Kidney capillary endothelial cell (primary cell): ENCODE results near the gene PPP1R15A.
"Not testable (repeated sequence)": the region's sequence is repeated elsewhere in the genome, so short reads cannot be mapped to it uniquely, and the experiment has no call there.

Experiments
- DNase-seq: peaks from one replicate; pipeline ENCODE4 v3.0.0-alpha.2; 2018; ENCODE audit warnings: low spot score

Gene PPP1R15A

GRCh38 chr19:48915757-48916156, 43.5 kb downstream of the PPP1R15A start:
- DNase-seq = no peak

- DNase-seq = no peak
Measured at GRCh38 chr19:48918071-48918470, 45.9 kb downstream of the PPP1R15A start.

GRCh38 chr19:48918801-48919247, 46.6 kb downstream of the PPP1R15A start:
- no peak for DNase-seq

GRCh38 chr19:48919271-48919670, 47.0 kb downstream of the PPP1R15A start:
- not testable (repeated sequence) for DNase-seq

GRCh38 chr19:48920949-48921348, 48.7 kb downstream of the PPP1R15A start:
- DNase-seq = no peak

GRCh38 chr19:48921721-48922500, 49.7 kb downstream of the PPP1R15A start:
- no peak for DNase-seq

GRCh38 chr19:48922548-48923490, 50.6 kb downstream of the PPP1R15A start:
- DNase-seq = no peak

- DNase-seq = no peak
Measured at GRCh38 chr19:48925240-48925843, 53.1 kb downstream of the PPP1R15A start.
